SH-SY5Y (cell line): ENCODE results near the gene SAMD1.

Source experiments
- GATA2 ChIP-seq: IDR thresholded peaks from 2 replicates; pipeline ENCODE4 v1.6.1; 2011; ENCODE audit warnings: mild to moderate bottlenecking, low read depth, low read length
- GATA3 ChIP-seq: IDR thresholded peaks from 2 replicates; pipeline ENCODE4 v1.6.1; 2011; ENCODE audit warnings: low read depth, mild to moderate bottlenecking, low read length, moderate library complexity

DNA sequence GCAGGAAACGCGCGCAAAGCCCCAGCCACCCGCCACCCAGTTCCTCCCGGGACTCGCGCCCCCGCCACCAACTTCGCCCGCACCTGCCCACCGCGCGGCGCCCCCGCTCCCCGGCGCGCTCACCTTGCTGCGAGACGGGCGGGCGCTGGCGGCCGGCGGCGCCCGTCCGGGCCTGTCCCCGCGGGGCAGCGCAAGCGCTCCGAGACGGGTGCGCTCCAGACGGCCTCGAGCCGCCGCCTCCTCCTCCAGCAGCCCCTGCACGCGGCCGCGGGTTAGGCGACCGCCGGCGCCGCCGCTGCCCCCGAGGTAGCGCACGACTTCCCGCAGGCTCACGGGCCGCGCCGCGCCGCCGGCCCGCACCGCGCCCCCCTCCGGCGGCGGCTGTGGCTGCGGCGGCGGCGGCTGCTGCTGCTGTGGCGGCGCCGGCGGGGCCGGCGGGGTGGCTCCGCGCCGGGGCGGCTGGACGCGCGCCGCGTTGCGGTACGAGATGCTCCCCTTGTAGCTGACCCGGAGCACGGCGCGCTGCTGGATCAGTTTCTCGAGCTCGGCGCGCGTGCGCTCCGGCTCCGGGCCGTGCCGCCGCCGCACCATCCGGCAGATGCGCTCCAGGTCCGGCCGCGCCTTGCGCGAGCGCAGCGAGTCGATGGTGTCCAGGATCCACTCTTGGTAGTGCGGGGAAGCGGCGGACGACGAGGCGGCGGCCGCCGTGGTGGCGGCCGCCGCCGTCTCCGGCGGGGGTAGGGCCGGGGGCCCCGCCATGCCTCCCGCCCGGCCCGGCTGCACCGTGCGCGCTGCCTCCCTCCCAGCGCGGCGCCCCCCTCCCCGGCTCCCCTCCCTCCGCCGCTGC, 666 bp downstream of the SAMD1 start:
- TF ChIP-seq GATA3 (no peak), GATA2 (no peak)
